Right lobe of liver (tissue), 4 donors: ENCODE measurements around the gene SLC17A7.

Experiments
- POLR2A ChIP-seq: fragments of 450-650 bp; IDR thresholded peaks from one replicate; pipeline ENCODE4 v1.6.1; 2017; ENCODE audit warnings: antibody characterized with exemption, mild to moderate bottlenecking
- TF ChIP-seq, protein P1 (sequence below), 4 donors: fragments of 200-600 bp in 3 of 4; fragments of 450-650 bp in 1 of 4; IDR thresholded peaks; one replicate each; pipeline versions ENCODE4 v1.5.1 to v1.8.0; 2016 to 2022; ENCODE audit warnings: antibody characterized with exemption in 4 of 4, mild to moderate bottlenecking in 2 of 4
- donor health status: DM: no; HTN: no; CAD: no.
- donor health status: DM: no; HTN: no; CAD: no.
- donor health status: DM: no; HTN: yes; CAD: no.

DNA sequence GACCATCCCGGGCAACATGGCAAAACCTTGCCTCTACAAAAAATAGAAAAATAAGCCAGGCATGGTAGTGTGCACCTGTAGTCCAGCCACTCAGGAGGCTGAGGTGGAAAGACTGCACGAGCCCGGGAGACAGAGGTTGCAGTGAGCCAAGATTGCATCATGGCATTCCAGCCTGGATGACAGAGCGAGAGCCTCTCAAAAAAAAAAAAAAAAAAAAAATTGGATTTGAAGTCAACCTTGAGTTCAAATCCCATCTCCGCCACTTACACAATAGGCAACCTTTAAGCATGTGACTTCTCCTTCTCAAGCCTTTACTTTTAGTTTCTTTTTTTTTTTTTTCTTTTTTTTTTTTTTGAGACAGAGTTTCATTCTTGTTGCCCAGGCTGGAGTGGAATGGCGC is 41.3 kb downstream of the SLC17A7 start:
- TF ChIP-seq, protein P1, sequence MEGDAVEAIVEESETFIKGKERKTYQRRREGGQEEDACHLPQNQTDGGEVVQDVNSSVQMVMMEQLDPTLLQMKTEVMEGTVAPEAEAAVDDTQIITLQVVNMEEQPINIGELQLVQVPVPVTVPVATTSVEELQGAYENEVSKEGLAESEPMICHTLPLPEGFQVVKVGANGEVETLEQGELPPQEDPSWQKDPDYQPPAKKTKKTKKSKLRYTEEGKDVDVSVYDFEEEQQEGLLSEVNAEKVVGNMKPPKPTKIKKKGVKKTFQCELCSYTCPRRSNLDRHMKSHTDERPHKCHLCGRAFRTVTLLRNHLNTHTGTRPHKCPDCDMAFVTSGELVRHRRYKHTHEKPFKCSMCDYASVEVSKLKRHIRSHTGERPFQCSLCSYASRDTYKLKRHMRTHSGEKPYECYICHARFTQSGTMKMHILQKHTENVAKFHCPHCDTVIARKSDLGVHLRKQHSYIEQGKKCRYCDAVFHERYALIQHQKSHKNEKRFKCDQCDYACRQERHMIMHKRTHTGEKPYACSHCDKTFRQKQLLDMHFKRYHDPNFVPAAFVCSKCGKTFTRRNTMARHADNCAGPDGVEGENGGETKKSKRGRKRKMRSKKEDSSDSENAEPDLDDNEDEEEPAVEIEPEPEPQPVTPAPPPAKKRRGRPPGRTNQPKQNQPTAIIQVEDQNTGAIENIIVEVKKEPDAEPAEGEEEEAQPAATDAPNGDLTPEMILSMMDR (IDR thresholded peaks at IDR 0.05), result no peak
- TF ChIP-seq POLR2A, result no peak
